GM04503 (cell line): Measurements from ENCODE around the gene FRMD1.

Source experiments
- DNase-seq: peaks from one replicate; pipeline ENCODE4 v3.0.0-alpha.2; 2012; ENCODE audit warnings: low read depth

Gene FRMD1

GRCh38 chr6:168095716-168096250, 16.8 kb upstream of the FRMD1 start:
- no peak for DNase-seq

GRCh38 chr6:168095171-168095691, 16.2 kb upstream of the FRMD1 start:
- no peak for DNase-seq

- DNase-seq: no peak
These were observed 14.6 kb upstream of the FRMD1 start for GRCh38 chr6:168093634-168094033.

- no peak for DNase-seq
These were observed 14.1 kb upstream of the FRMD1 start for GRCh38 chr6:168093071-168093505.

- DNase-seq: no peak
These were observed 13.5 kb upstream of the FRMD1 start for GRCh38 chr6:168092541-168092940.

- no peak for DNase-seq
These were observed 12.6 kb upstream of the FRMD1 start for GRCh38 chr6:168091381-168092264.

GRCh38 chr6:168090706-168091105, 11.7 kb upstream of the FRMD1 start:
- DNase-seq: no peak

- no peak for DNase-seq
These were observed 11.2 kb upstream of the FRMD1 start for GRCh38 chr6:168090064-168090690.

- no peak for DNase-seq
These were observed 10.4 kb upstream of the FRMD1 start for GRCh38 chr6:168089186-168090063.

GRCh38 chr6:168088161-168089053, 9.4 kb upstream of the FRMD1 start:
- DNase-seq: peak; percentile 14

GRCh38 chr6:168087436-168088160, 8.6 kb upstream of the FRMD1 start:
- no peak for DNase-seq

GRCh38 chr6:168086616-168087015, 7.6 kb upstream of the FRMD1 start:
- no peak for DNase-seq

GRCh38 chr6:168086066-168086465, 7.1 kb upstream of the FRMD1 start:
- DNase-seq: no peak

GRCh38 chr6:168084465-168085160, 5.6 kb upstream of the FRMD1 start:
- DNase-seq: no peak

- no peak for DNase-seq
These were observed 4.5 kb upstream of the FRMD1 start for GRCh38 chr6:168083514-168083885.

- no peak for DNase-seq
These were observed 4.0 kb upstream of the FRMD1 start for GRCh38 chr6:168082860-168083513.

GRCh38 chr6:168081858-168082546, 3.0 kb upstream of the FRMD1 start:
- no peak for DNase-seq

- no peak for DNase-seq
These were observed 1.5 kb upstream of the FRMD1 start for GRCh38 chr6:168080393-168081077.
